H9 (cell line): Measurements from ENCODE around the gene BRD7. TPM values are rescaled to one million over a fixed set of nuclear protein-coding genes. Genes with fewer than 3 reads are reported as not detected.
A peak's percentile ranks its signal among the peaks of the same experiment; 100 is the strongest.

Experiments
- DNase-seq: peaks from one replicate; pipeline ENCODE4 v3.0.0-alpha.2; 2017
- H2AFZ ChIP-seq: one replicate; pipeline ENCODE4 v1.6.1; 2013; ENCODE audit warnings: mild to moderate bottlenecking, low read length, control low read depth, moderate library complexity
- H2AK5ac ChIP-seq: 2 replicates; pipeline ENCODE4 v1.6.1; 2013; ENCODE audit warnings: low read length, control low read depth, mixed read lengths; ENCODE audit not compliant: insufficient read length
- H2BK120ac ChIP-seq: one replicate; pipeline ENCODE4 v1.6.1; 2013; ENCODE audit warnings: low read depth, mild to moderate bottlenecking, low read length, control low read depth, inconsistent platforms; ENCODE audit not compliant: poor library complexity, severe bottlenecking
- H2BK12ac ChIP-seq: 2 replicates; pipeline ENCODE4 v1.6.1; 2013; ENCODE audit warnings: low read length, control low read depth, mixed read lengths, low read depth; ENCODE audit not compliant: insufficient read length
- H2BK15ac ChIP-seq: 2 replicates; pipeline ENCODE4 v1.6.1; 2013; ENCODE audit warnings: low read depth, low read length, control low read depth
- H2BK20ac ChIP-seq: one replicate; pipeline ENCODE4 v1.6.1; 2013; ENCODE audit warnings: low read depth, mild to moderate bottlenecking, low read length, control low read depth, inconsistent platforms; ENCODE audit not compliant: poor library complexity, severe bottlenecking
- H2BK5ac ChIP-seq: 2 replicates; pipeline ENCODE4 v1.6.1; 2013; ENCODE audit warnings: low read length, control low read depth, mixed read lengths; ENCODE audit not compliant: insufficient read length
- H3K14ac ChIP-seq: 2 replicates; pipeline ENCODE4 v1.6.1; 2013; ENCODE audit warnings: low read length, control low read depth; ENCODE audit not compliant: insufficient read depth
- H3K18ac ChIP-seq: 2 replicates; pipeline ENCODE4 v1.6.1; 2013; ENCODE audit warnings: low read depth, mild to moderate bottlenecking, mixed read lengths, low read length, control low read depth; ENCODE audit not compliant: insufficient read length
- H3K23ac ChIP-seq: 2 replicates; pipeline ENCODE4 v1.6.1; 2013; ENCODE audit warnings: low read length, control low read depth, mixed read lengths, low read depth; ENCODE audit not compliant: insufficient read length
- H3K23me2 ChIP-seq: 2 replicates; pipeline ENCODE4 v1.6.1; 2013; ENCODE audit warnings: low read depth, mild to moderate bottlenecking, mixed read lengths, low read length, control low read depth; ENCODE audit not compliant: insufficient read length, poor library complexity, severe bottlenecking
- H3K27ac ChIP-seq: 2 replicates; pipeline ENCODE4 v1.5.1; 2013; ENCODE audit warnings: low read length, control low read depth, mixed read lengths, low read depth; ENCODE audit not compliant: insufficient read length
- H3K27me3 ChIP-seq: 2 replicates; pipeline ENCODE4 v1.6.1; 2013; ENCODE audit warnings: low read length, control low read depth, inconsistent platforms; ENCODE audit not compliant: insufficient read depth
- H3K4ac ChIP-seq: 2 replicates; pipeline ENCODE4 v1.6.1; 2013; ENCODE audit warnings: low read depth, mild to moderate bottlenecking, control low read depth, inconsistent platforms, low read length, moderate library complexity
- H3K4me1 ChIP-seq: 2 replicates; pipeline ENCODE4 v1.6.1; 2013; ENCODE audit warnings: low read length, control low read depth, inconsistent platforms; ENCODE audit not compliant: insufficient read depth
- H3K4me2 ChIP-seq: 2 replicates; pipeline ENCODE4 v1.6.1; 2013; ENCODE audit warnings: low read length, control low read depth, mixed read lengths; ENCODE audit not compliant: insufficient read length, insufficient read depth
- H3K56ac ChIP-seq: 2 replicates; pipeline ENCODE4 v1.6.1; 2013; ENCODE audit warnings: low read depth, mild to moderate bottlenecking, mixed read lengths, low read length, control low read depth; ENCODE audit not compliant: insufficient read length
- H3K79me1 ChIP-seq: 2 replicates; pipeline ENCODE4 v1.6.1; 2013; ENCODE audit warnings: low read depth, mild to moderate bottlenecking, moderate library complexity, low read length, control low read depth, inconsistent platforms; ENCODE audit not compliant: insufficient read depth, poor library complexity, severe bottlenecking
- H3K79me2 ChIP-seq: 2 replicates; pipeline ENCODE4 v1.6.1; 2013; ENCODE audit warnings: low read length, control low read depth, inconsistent platforms; ENCODE audit not compliant: insufficient read depth
- H3K9ac ChIP-seq: 2 replicates; pipeline ENCODE4 v1.6.1; 2013; ENCODE audit warnings: low read length, control low read depth, mixed read lengths; ENCODE audit not compliant: insufficient read length; ENCODE audit errors: extremely low read depth
- H3K9me3 ChIP-seq: one replicate; pipeline ENCODE4 v1.6.1; 2013; ENCODE audit warnings: low read depth, low read length, inconsistent platforms; ENCODE audit not compliant: control insufficient read depth
- H3T11ph ChIP-seq: one replicate; pipeline ENCODE4 v1.6.1; 2013; ENCODE audit warnings: mild to moderate bottlenecking, low read length, control low read depth, inconsistent platforms
- H4K20me1 ChIP-seq: one replicate; pipeline ENCODE4 v1.6.1; 2013; ENCODE audit not compliant: control insufficient read depth, insufficient read length, insufficient read depth
- H4K5ac ChIP-seq: 2 replicates; pipeline ENCODE4 v1.6.1; 2013; ENCODE audit warnings: low read depth, mild to moderate bottlenecking, mixed read lengths, low read length, control low read depth; ENCODE audit not compliant: insufficient read length
- H4K8ac ChIP-seq: replicated peaks from 2 replicates; pipeline ENCODE4 v1.6.1; 2013; ENCODE audit warnings: low read length, control low read depth, mixed read lengths, low read depth; ENCODE audit not compliant: insufficient read length
- H4K91ac ChIP-seq: 2 replicates; pipeline ENCODE4 v1.6.1; 2013; ENCODE audit warnings: low read depth, mild to moderate bottlenecking, moderate library complexity, mixed read lengths, low read length, control low read depth; ENCODE audit not compliant: insufficient read length
- H3K27ac Mint-ChIP-seq, 3 experiments: 2 replicates in 2 of 3; 3 replicates in 1 of 3; pipeline ENCODE4 v1.8.0; 2020 to 2021; ENCODE audit warnings: mixed read lengths in 3 of 3, mild to moderate bottlenecking in 1 of 3, moderate library complexity in 1 of 3
- H3K27me3 Mint-ChIP-seq: 2 replicates; pipeline ENCODE4 v1.8.0; 2021; ENCODE audit warnings: low read depth, mild to moderate bottlenecking, moderate library complexity, mixed read lengths
- H3K36me3 Mint-ChIP-seq, 3 experiments: 2 replicates in 2 of 3; 3 replicates in 1 of 3; pipeline ENCODE4 v1.8.0; 2020 to 2021; ENCODE audit warnings: low read depth in 3 of 3, mixed read lengths in 3 of 3; ENCODE audit not compliant: insufficient read depth in 1 of 3
- H3K4me1 Mint-ChIP-seq, 2 experiments: 2 replicates each; pipeline ENCODE4 v1.8.0; 2020; ENCODE audit warnings: mixed read lengths in 2 of 2
- H3K4me3 Mint-ChIP-seq, 2 experiments: 2 replicates in 1 of 2; 3 replicates in 1 of 2; pipeline ENCODE4 v1.8.0; 2020 to 2021; ENCODE audit warnings: mild to moderate bottlenecking in 2 of 2, mixed read lengths in 2 of 2, moderate library complexity in 1 of 2
- H3K9me3 Mint-ChIP-seq, 2 experiments: 2 replicates in 1 of 2; 3 replicates in 1 of 2; pipeline ENCODE4 v1.8.0; 2020; ENCODE audit warnings: mild to moderate bottlenecking in 2 of 2, mixed read lengths in 2 of 2, moderate library complexity in 1 of 2
- WGBS: extraction: QIAGEN DNeasy Blood & Tissue Kit; methylation state at CpG from one replicate; pipeline ENCODE4 v1.1.7; 2013; ENCODE audit warnings: missing lambda C conversion rate, low lambda C conversion rate, mixed read lengths; ENCODE audit not compliant: insufficient read length; ENCODE audit errors: extremely low coverage; 5-methylcytosine and 5-hydroxymethylcytosine counted together
- total RNA-seq: library from RNA; stranded (reverse); gene quantifications from 2 replicates; pipeline ENCODE4 v1.2.1, GENCODE V29; 2021
- TF ChIP-seq, protein P1 (sequence below): fragments of 200-600 bp; sonication (generic); conservative IDR thresholded peaks from 3 replicates; pipeline ENCODE4 v1.8.0; 2021; ENCODE audit warnings: antibody characterized with exemption, mild to moderate bottlenecking

BRD7 gene
- total RNA-seq, 1 experiment from 2014 or later = 112 TPM

DNA sequence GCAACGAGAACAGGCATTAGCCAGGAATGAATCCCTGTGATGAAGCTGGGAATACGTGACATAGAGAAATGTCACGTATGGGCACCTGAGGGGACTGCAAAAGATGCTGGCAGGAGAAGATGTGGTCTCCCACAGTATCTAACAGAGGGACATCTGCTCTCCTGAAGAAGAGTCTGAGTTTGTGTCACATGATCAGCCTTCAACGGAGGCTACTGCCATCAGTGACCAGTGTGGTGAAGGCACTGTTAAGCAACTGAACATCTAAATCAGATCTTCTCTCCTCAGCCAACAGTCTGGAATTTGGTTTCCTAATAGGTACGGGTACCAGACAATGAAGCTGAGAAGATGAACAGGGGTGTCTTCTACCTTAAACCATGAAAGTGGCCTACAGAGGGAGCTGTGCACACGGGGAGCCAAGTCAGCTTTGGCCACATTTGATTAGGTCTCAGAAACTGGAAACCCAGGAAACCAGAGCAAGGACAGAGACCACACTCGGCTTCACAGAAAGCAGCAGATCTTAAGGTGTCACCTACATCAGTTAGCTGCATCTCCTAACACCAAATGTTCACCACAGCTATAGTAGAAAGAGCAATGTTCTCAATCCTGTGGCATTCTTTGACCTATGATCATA lies 41.8 kb downstream of the BRD7 start:
- H4K91ac ChIP-seq = no peak overlapping the region
- H3K4me1 ChIP-seq = no peaks in the 10 kb centered on the region
- H2AFZ ChIP-seq = no peak overlapping the region
- H3K14ac ChIP-seq = no peak overlapping the region
- no peak overlapping the region for H2BK15ac ChIP-seq
- H3K4me2 ChIP-seq = no peak overlapping the region
- H4K20me1 ChIP-seq = no peaks in the 10 kb centered on the region
- no peak overlapping the region for H3K18ac ChIP-seq
- no peak overlapping the region for H3K4ac ChIP-seq
- H2BK5ac ChIP-seq = no peak overlapping the region
- no CpG with 5 or more reads among the region's 7 CpGs for WGBS
- H3K9me3 ChIP-seq = no peaks in the 10 kb centered on the region
- no peaks in the 10 kb centered on the region for H3K79me2 ChIP-seq
- no peak overlapping the region for H3K23ac ChIP-seq
- H3K56ac ChIP-seq = no peak overlapping the region
- H3K27me3 ChIP-seq = no peaks in the 10 kb centered on the region
- no peak overlapping the region for H3T11ph ChIP-seq
- TF ChIP-seq, protein P1, sequence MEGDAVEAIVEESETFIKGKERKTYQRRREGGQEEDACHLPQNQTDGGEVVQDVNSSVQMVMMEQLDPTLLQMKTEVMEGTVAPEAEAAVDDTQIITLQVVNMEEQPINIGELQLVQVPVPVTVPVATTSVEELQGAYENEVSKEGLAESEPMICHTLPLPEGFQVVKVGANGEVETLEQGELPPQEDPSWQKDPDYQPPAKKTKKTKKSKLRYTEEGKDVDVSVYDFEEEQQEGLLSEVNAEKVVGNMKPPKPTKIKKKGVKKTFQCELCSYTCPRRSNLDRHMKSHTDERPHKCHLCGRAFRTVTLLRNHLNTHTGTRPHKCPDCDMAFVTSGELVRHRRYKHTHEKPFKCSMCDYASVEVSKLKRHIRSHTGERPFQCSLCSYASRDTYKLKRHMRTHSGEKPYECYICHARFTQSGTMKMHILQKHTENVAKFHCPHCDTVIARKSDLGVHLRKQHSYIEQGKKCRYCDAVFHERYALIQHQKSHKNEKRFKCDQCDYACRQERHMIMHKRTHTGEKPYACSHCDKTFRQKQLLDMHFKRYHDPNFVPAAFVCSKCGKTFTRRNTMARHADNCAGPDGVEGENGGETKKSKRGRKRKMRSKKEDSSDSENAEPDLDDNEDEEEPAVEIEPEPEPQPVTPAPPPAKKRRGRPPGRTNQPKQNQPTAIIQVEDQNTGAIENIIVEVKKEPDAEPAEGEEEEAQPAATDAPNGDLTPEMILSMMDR = peak; percentile 77
- Mint-ChIP-seq H3K9me3 (no peaks in the 10 kb centered on the region), H3K36me3 (peaks cover 15 to 69% (median 54%) of the 10 kb centered on the region in 3 experiments; a peak in 6 of 7 replicates), H3K4me3 (no peak overlapping the region), H3K27me3 (no peaks in the 10 kb centered on the region), H3K4me1 (peaks cover 3 to 10% of the 10 kb centered on the region in 2 experiments; a peak in 3 of 4 replicates), H3K27ac (no peak overlapping the region)
- no peak overlapping the region for H2BK120ac ChIP-seq
- no peaks in the 10 kb centered on the region for H3K79me1 ChIP-seq
- H2BK20ac ChIP-seq = no peak overlapping the region
- H4K5ac ChIP-seq = no peak overlapping the region
- no peak overlapping the region for H2BK12ac ChIP-seq
- H3K23me2 ChIP-seq = no peaks in the 10 kb centered on the region
- peak; percentile 33 for DNase-seq
- H3K27ac ChIP-seq = no peak overlapping the region
- H4K8ac ChIP-seq = no peak overlapping the region
- H3K9ac ChIP-seq = no peak overlapping the region
- H2AK5ac ChIP-seq = no peak overlapping the region
